ENCODE measurements around the gene AURKAIP1. TPM values are rescaled to one million over a fixed set of nuclear protein-coding genes. Genes with fewer than 3 reads are reported as not detected.

The AURKAIP1 gene
- total and polyA plus RNA-seq, 9 of the 15 experiments (the other 6 are each of a cell fraction or from before 2014, with no cell fraction given) = 7.8 to 478 (median 92.0) TPM

- no peak for TF ChIP-seq E4F1 (CRISPR knock-in tag; IDR thresholded peaks at IDR 0.05; ENCODE audit: borderline replicate concordance)
- no peak for TF ChIP-seq SRSF1 (IDR thresholded peaks at IDR 0.05; ENCODE audit: low read depth, low read length)
- peak; percentile 60; the same call in 1 of the 2 replicates for TF ChIP-seq MXI1 (IDR thresholded peaks at IDR 0.05; ENCODE audit: low read depth, low read length)
- no peak for TF ChIP-seq SLC30A9 (CRISPR knock-in tag; IDR thresholded peaks at IDR 0.05)
- peak; percentile 18; the same call in 1 of the 2 replicates for TF ChIP-seq HCFC1 (IDR thresholded peaks at IDR 0.05; ENCODE audit: low read depth, low read length)
- TF ChIP-seq ZNF384 (IDR thresholded peaks at IDR 0.05; ENCODE audit: low read depth, low read length) = no peak
- TF ChIP-seq ETV6 (IDR thresholded peaks at IDR 0.05; ENCODE audit: borderline replicate concordance in 1 of 2, low read depth in 2 of 2, low read length in 1 of 2) = no peak
- TF ChIP-seq ETV6 (CRISPR knock-in tag; IDR thresholded peaks at IDR 0.05; ENCODE audit: borderline replicate concordance) = no peak
- peak; percentile 41; the same call in 1 of the 2 replicates for TF ChIP-seq LCOR (CRISPR knock-in tag; IDR thresholded peaks at IDR 0.05)
- TF ChIP-seq NR2F6 (CRISPR knock-in tag; IDR thresholded peaks at IDR 0.05) = no peak
- TF ChIP-seq GATAD2B (IDR thresholded peaks at IDR 0.05; ENCODE audit: borderline replicate concordance) = no peak
- no peak for TF ChIP-seq DMBX1 (CRISPR knock-in tag; IDR thresholded peaks at IDR 0.05; ENCODE audit: borderline replicate concordance)
- TF ChIP-seq MEF2A (IDR thresholded peaks at IDR 0.05; ENCODE audit: control insufficient read depth, low read depth, low read length) = no peak
- no peak for TF ChIP-seq PHB2 (IDR thresholded peaks at IDR 0.05; ENCODE audit: low read depth)
- TF ChIP-seq DNMT1 (IDR thresholded peaks at IDR 0.05) = no peak
- peak; percentile 53; the same call in 1 of the 2 replicates for TF ChIP-seq SUPT5H (IDR thresholded peaks at IDR 0.05)
- TF ChIP-seq ZNF551 (CRISPR knock-in tag; IDR thresholded peaks at IDR 0.05) = no peak
- no peak for TF ChIP-seq MYBL2 (IDR thresholded peaks at IDR 0.05; ENCODE audit: low read depth)
- no peak for TF ChIP-seq MYBL2 (CRISPR knock-in tag; IDR thresholded peaks at IDR 0.05; ENCODE audit: borderline replicate concordance)
- TF ChIP-seq UBTF (IDR thresholded peaks at IDR 0.05; ENCODE audit: borderline replicate concordance in 1 of 2, low read depth in 2 of 2, low read length in 2 of 2) = 0 out of 4 replicates have a peak, but pooled peaks of 1 of the 2 experiments have one; percentile 46
- no peak for TF ChIP-seq TAF7 (tag; IDR thresholded peaks at IDR 0.05)
- TF ChIP-seq, protein P1, sequence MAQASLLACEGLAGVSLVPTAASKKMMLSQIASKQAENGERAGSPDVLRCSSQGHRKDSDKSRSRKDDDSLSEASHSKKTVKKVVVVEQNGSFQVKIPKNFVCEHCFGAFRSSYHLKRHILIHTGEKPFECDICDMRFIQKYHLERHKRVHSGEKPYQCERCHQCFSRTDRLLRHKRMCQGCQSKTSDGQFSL (CRISPR knock-in tag; IDR thresholded peaks at IDR 0.05) = no peak
- TF ChIP-seq, protein P1 (tag; IDR thresholded peaks at IDR 0.05) = no peak
- TF ChIP-seq ZFP1 (CRISPR knock-in tag; IDR thresholded peaks at IDR 0.05) = no peak
- TF ChIP-seq PHF21A (IDR thresholded peaks at IDR 0.05; ENCODE audit: borderline replicate concordance, low read depth) = no peak
These were observed 23.0 kb upstream of the AURKAIP1 start (continued) for GRCh38 chr1:1397839-1398523.

All from K562 (cell line).